B cell (primary cell): ENCODE measurements around the gene MLNR. TPM values are rescaled to one million over a fixed set of nuclear protein-coding genes. Genes with fewer than 3 reads are reported as not detected.

ENCODE experiments used
- ATAC-seq: fragments of 200-7000 bp; cut with Tn5 transposase; one replicate; pipeline ENCODE4 v1.10.0; 2021; ENCODE audit warnings: low read depth, mild to moderate bottlenecking, moderate number of reproducible peaks, moderate library complexity
- CTCF ChIA-PET: fragments of 350-600 bp; sonication (Branson Sonifier 250); formaldehyde crosslinking; loops from one replicate; lab custom pipeline; 2021; ENCODE audit warnings: antibody characterized with exemption, inconsistent platforms; lab: Charles Lee
- POLR2A ChIA-PET: fragments of 350-600 bp; sonication (Branson Sonifier 250); formaldehyde crosslinking; loops from one replicate; lab custom pipeline; 2021; ENCODE audit warnings: antibody characterized with exemption; lab: Charles Lee
- DNase-seq: peaks from one replicate; pipeline ENCODE4 v3.0.0; 2013
- H2AFZ ChIP-seq: 2 replicates; pipeline ENCODE4 v1.6.1; 2012; ENCODE audit warnings: mild to moderate bottlenecking, low read depth, low read length; ENCODE audit not compliant: insufficient read depth, poor library complexity, severe bottlenecking
- H3K27ac ChIP-seq, 2 donors: 1 replicate in 1 of 2; 2 replicates in 1 of 2; pipeline ENCODE4 v1.5.1; 2012 to 2013; ENCODE audit warnings: low read length in 2 of 2, mild to moderate bottlenecking in 2 of 2, moderate library complexity in 1 of 2
- H3K27me3 ChIP-seq, 4 experiments: fragments of 200-600 bp in 1 of 4; sonication (generic) in 1 of 4; replicated peaks in 1 of 4; 1 replicate in 2 of 4; 2 replicates in 2 of 4; pipeline versions ENCODE4 v1.6.1 to v1.7.0; 2013 to 2016; ENCODE audit warnings: low read length in 3 of 4, mild to moderate bottlenecking in 2 of 4, mixed read lengths in 1 of 4, moderate library complexity in 1 of 4; ENCODE audit not compliant: insufficient read depth in 4 of 4, control insufficient read depth in 3 of 4; ENCODE audit errors: control extremely low read depth in 1 of 4
- H3K36me3 ChIP-seq, 2 experiments: replicated peaks in 1 of 2; 1 replicate in 1 of 2; 2 replicates in 1 of 2; pipeline versions ENCODE4 v1.6.1 to v1.7.1; 2013; ENCODE audit warnings: low read length in 1 of 2; ENCODE audit not compliant: insufficient read depth in 2 of 2, control insufficient read depth in 1 of 2; ENCODE audit errors: control extremely low read depth in 1 of 2, extremely low read depth in 1 of 2
- H3K4me1 ChIP-seq, 2 donors: fragments of 200-600 bp in 1 of 2; sonication (generic) in 1 of 2; 1 replicate in 1 of 2; 2 replicates in 1 of 2; pipeline versions ENCODE4 v1.5.1 to v1.6.1; 2013 to 2017; ENCODE audit warnings: low read length in 2 of 2; ENCODE audit not compliant: control insufficient read depth in 2 of 2, insufficient read depth in 2 of 2
- H3K4me2 ChIP-seq: replicated peaks from 2 replicates; pipeline ENCODE3; 2012; ENCODE audit warnings: mild to moderate bottlenecking, low read depth, low read length; ENCODE audit not compliant: poor library complexity, severe bottlenecking
- H3K4me3 ChIP-seq, 5 experiments: fragments of 200-600 bp in 1 of 5; sonication (generic) in 1 of 5; 1 replicate in 3 of 5; 2 replicates in 2 of 5; pipeline versions ENCODE4 v1.5.1 to v1.7.0; 2011 to 2016; ENCODE audit warnings: low read length in 4 of 5, mild to moderate bottlenecking in 4 of 5, low read depth in 2 of 5, control low read depth in 1 of 5, moderate library complexity in 1 of 5; ENCODE audit not compliant: insufficient read depth in 1 of 5; ENCODE audit errors: control extremely low read depth in 1 of 5, extremely low read depth in 1 of 5
- H3K79me2 ChIP-seq: fragments of 200-600 bp; sonication (generic); one replicate; pipeline ENCODE4 v1.6.0; 2016; ENCODE audit warnings: low read length; ENCODE audit not compliant: control insufficient read depth, insufficient read depth
- H3K9ac ChIP-seq: fragments of 200-600 bp; sonication (generic); 2 replicates; pipeline ENCODE4 v1.6.1; 2017; ENCODE audit warnings: mild to moderate bottlenecking, low read length, moderate library complexity
- H3K9me3 ChIP-seq, 3 donors: one replicate each; pipeline versions ENCODE4 v1.6.1 to v1.7.1; 2013; ENCODE audit warnings: low read length in 2 of 3; ENCODE audit not compliant: control insufficient read depth in 2 of 3, insufficient read depth in 1 of 3; ENCODE audit errors: control extremely low read depth in 1 of 3
- H4K20me1 ChIP-seq: 2 replicates; pipeline ENCODE4 v1.6.0; 2012; ENCODE audit warnings: mild to moderate bottlenecking, low read length; ENCODE audit not compliant: insufficient read depth, control insufficient read depth, poor library complexity, severe bottlenecking
- H3K27ac Mint-ChIP-seq: one replicate; pipeline ENCODE4 v1.8.0; 2021; ENCODE audit warnings: mixed read lengths
- H3K27me3 Mint-ChIP-seq: one replicate; pipeline ENCODE4 v1.8.0; 2021; ENCODE audit warnings: mixed read lengths
- H3K4me1 Mint-ChIP-seq: one replicate; pipeline ENCODE4 v1.8.0; 2021; ENCODE audit warnings: mixed read lengths
- H3K4me3 Mint-ChIP-seq: one replicate; pipeline ENCODE4 v1.8.0; 2021; ENCODE audit warnings: mixed read lengths
- H3K9me3 Mint-ChIP-seq: one replicate; pipeline ENCODE4 v1.8.0; 2022; ENCODE audit warnings: mixed read lengths; ENCODE audit not compliant: insufficient read depth
- EZH2 ChIP-seq: IDR thresholded peaks from 2 replicates; pipeline ENCODE4 v1.6.1; 2012; ENCODE audit warnings: borderline replicate concordance, low read depth, mild to moderate bottlenecking, moderate library complexity, low read length; ENCODE audit not compliant: insufficient read depth, poor library complexity, severe bottlenecking
- WGBS: methylation state at CpG from one replicate; pipeline ENCODE4 v1.1.5; 2013; ENCODE audit warnings: missing lambda C conversion rate; ENCODE audit not compliant: insufficient coverage; 5-methylcytosine and 5-hydroxymethylcytosine counted together
- intact Hi-C: fragments of 100-400 bp; cut with micrococcal nuclease; formaldehyde crosslinking; loops from one replicate; pipeline ENCODE4 v1.10.0; 2022
- polyA plus RNA-seq: library from polyadenylated mRNA; depleted of rRNA; stranded (reverse); fragments of >200 nt; gene quantifications from 2 replicates; pipeline ENCODE4 v1.2.3, GENCODE V29; 2012
- total RNA-seq, 2 donors: library from RNA; stranded (reverse); fragments of 120-200 nt in 1 of 2; gene quantifications; 1 replicate in 1 of 2; 2 replicates in 1 of 2; pipeline versions ENCODE4 v1.2.3 to v1.2.4, GENCODE V29; 2013 to 2022
- TF ChIP-seq, protein P1 (sequence below): fragments of 200-600 bp; IDR thresholded peaks from one replicate; pipeline ENCODE4 v1.8.0; 2022; ENCODE audit warnings: antibody characterized with exemption, mild to moderate bottlenecking

MLNR gene
- total and polyA plus RNA-seq, 2 donors (not counting 1 experiment from before 2014, with no cell fraction given) = not detected

- Histone ChIP-seq H3K9me3 (no peaks in the 10 kb centered on the region), H2AFZ (peak overlapping the region; percentile 94), H3K4me3 (peak overlapping the region; percentile 86 to 92 (median 89)), H3K9ac (peak overlapping the region; percentile 87), H3K27ac (peak overlapping the region; percentile 76 to 86), H3K27me3 (no peaks in the 10 kb centered on the region), H3K36me3 (no peaks in the 10 kb centered on the region), H3K4me2 (peak overlapping the region; percentile 80), H3K4me1 (peaks cover 10 to 11% of the 10 kb centered on the region in 2 donors), H3K79me2 (peaks cover 4% of the 10 kb centered on the region), H4K20me1 (no peaks in the 10 kb centered on the region)
- CTCF ChIA-PET = interaction anchor here (0.6 to 1.5 kb wide), 5 partner anchors 9 to 358 kb away, joined by 3 to 6 read pairs (median 4); no protein-coding TSS in a partner anchor
- Mint-ChIP-seq H3K27ac (peak overlapping the region; percentile 97), H3K9me3 (no peaks in the 10 kb centered on the region), H3K27me3 (no peaks in the 10 kb centered on the region), H3K4me1 (peaks cover 26% of the 10 kb centered on the region), H3K4me3 (peak overlapping the region; percentile 100)
- TF ChIP-seq EZH2 = no peak
- TF ChIP-seq, protein P1, sequence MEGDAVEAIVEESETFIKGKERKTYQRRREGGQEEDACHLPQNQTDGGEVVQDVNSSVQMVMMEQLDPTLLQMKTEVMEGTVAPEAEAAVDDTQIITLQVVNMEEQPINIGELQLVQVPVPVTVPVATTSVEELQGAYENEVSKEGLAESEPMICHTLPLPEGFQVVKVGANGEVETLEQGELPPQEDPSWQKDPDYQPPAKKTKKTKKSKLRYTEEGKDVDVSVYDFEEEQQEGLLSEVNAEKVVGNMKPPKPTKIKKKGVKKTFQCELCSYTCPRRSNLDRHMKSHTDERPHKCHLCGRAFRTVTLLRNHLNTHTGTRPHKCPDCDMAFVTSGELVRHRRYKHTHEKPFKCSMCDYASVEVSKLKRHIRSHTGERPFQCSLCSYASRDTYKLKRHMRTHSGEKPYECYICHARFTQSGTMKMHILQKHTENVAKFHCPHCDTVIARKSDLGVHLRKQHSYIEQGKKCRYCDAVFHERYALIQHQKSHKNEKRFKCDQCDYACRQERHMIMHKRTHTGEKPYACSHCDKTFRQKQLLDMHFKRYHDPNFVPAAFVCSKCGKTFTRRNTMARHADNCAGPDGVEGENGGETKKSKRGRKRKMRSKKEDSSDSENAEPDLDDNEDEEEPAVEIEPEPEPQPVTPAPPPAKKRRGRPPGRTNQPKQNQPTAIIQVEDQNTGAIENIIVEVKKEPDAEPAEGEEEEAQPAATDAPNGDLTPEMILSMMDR = no peak
- intact Hi-C loops = loop anchor here (5.0 kb wide), 1 partner anchor 271 kb away; the partner anchor contains the start of gene FNDC3A
- POLR2A ChIA-PET = interaction anchor here (1.0 to 1.7 kb wide), 3 partner anchors 9 to 337 kb away, joined by 3 to 8 read pairs (median 7); partner anchors contain the start of gene RCBTB1
- ATAC-seq (no peak), DNase-seq (no peak)
- 0% methylated on average over 3 of the region's 6 CpGs for WGBS
Measured at GRCh38 chr13:49248622-49249002, 28.5 kb downstream of the MLNR start.

DNA sequence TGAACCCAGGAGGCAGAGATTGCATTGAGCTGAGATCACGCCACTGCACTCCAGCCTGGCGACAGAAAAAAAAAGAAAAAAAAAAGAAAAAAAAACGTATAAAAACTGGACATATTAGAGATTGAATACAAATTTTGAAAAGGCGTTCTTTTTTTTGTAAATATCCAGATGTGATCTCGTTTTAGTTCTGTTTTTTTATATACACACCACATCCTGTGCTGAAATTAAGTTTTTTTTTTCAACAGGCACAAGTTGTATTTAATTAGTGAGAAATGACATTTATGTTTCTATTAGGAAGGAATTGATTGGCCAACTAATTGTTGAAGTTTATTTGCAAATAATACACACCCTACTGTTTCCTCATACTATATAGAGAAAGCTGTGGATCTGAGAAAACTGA is 31.2 kb downstream of the MLNR start:
- ChIA-PET POLR2A (no interaction called here), CTCF (interaction anchor here (1.0 to 1.7 kb wide), 2 partner anchors 18 to 27 kb away, joined by 3 to 4 read pairs; no protein-coding TSS in a partner anchor)
- no peak for DNase-seq
- Histone ChIP-seq H2AFZ (no peak overlapping the region), H3K9ac (no peak overlapping the region), H3K27me3 (no peaks in the 10 kb centered on the region), H3K4me3 (no peak overlapping the region), H3K36me3 (peaks cover 2 to 16% of the 10 kb centered on the region in 2 experiments), H4K20me1 (no peaks in the 10 kb centered on the region), H3K4me2 (no peak overlapping the region), H3K9me3 (no peaks in the 10 kb centered on the region), H3K27ac (no peak overlapping the region), H3K79me2 (peaks cover 4% of the 10 kb centered on the region), H3K4me1 (peaks cover 10 to 11% of the 10 kb centered on the region in 2 donors)
- Mint-ChIP-seq H3K9me3 (no peaks in the 10 kb centered on the region), H3K27me3 (no peaks in the 10 kb centered on the region), H3K4me1 (peaks cover 26% of the 10 kb centered on the region), H3K4me3 (no peak overlapping the region), H3K27ac (no peak overlapping the region)
- no peak for TF ChIP-seq EZH2
- TF ChIP-seq, protein P1 = no peak
- ATAC-seq = no peak
- 100% methylated on average over 1 of the region's 5 CpGs for WGBS
- intact Hi-C loops = no loop called here
